CD14-positive monocyte (primary cell): Measurements from ENCODE around the gene SCN10A. TPM values are rescaled to one million over a fixed set of nuclear protein-coding genes. Genes with fewer than 3 reads are reported as not detected.

Experiments
- DNase-seq, 3 donors: peaks; one replicate each; pipeline ENCODE4 v3.0.0-alpha.2; 2011 to 2022
- H2AFZ ChIP-seq: 2 replicates; pipeline ENCODE4 v1.6.0; 2012; ENCODE audit warnings: mild to moderate bottlenecking, low read depth, low read length, inconsistent platforms; ENCODE audit not compliant: insufficient read depth, poor library complexity, severe bottlenecking
- H3K27ac ChIP-seq, 2 donors: 1 replicate in 1 of 2; 2 replicates in 1 of 2; pipeline ENCODE4 v1.5.1; 2012 to 2013; ENCODE audit warnings: low read length in 2 of 2, control low read depth in 1 of 2, inconsistent platforms in 1 of 2, low read depth in 1 of 2, mild to moderate bottlenecking in 1 of 2
- H3K27me3 ChIP-seq, 2 donors: one replicate each; pipeline versions ENCODE4 v1.6.0 to v1.6.1; 2011 to 2013; ENCODE audit warnings: low read length in 2 of 2; ENCODE audit not compliant: control insufficient read depth in 2 of 2, insufficient read depth in 2 of 2
- H3K36me3 ChIP-seq, 2 donors: replicated peaks in 1 of 2; 1 replicate in 1 of 2; 2 replicates in 1 of 2; pipeline versions ENCODE4 v1.5.1 to v1.6.1; 2012 to 2013; ENCODE audit warnings: low read length in 2 of 2, control low read depth in 1 of 2, inconsistent platforms in 1 of 2, mild to moderate bottlenecking in 1 of 2; ENCODE audit not compliant: insufficient read depth in 2 of 2, control insufficient read depth in 1 of 2
- H3K4me1 ChIP-seq, 2 donors: 1 replicate in 1 of 2; 2 replicates in 1 of 2; pipeline versions ENCODE4 v1.5.1 to v1.6.1; 2012 to 2013; ENCODE audit warnings: low read length in 2 of 2, control low read depth in 1 of 2, inconsistent platforms in 1 of 2, mild to moderate bottlenecking in 1 of 2, moderate library complexity in 1 of 2; ENCODE audit not compliant: insufficient read depth in 2 of 2, control insufficient read depth in 1 of 2
- H3K4me2 ChIP-seq: replicated peaks from 2 replicates; pipeline ENCODE3; 2012; ENCODE audit warnings: low read length, moderate library complexity, mild to moderate bottlenecking; ENCODE audit not compliant: poor library complexity, severe bottlenecking; ENCODE audit errors: extremely low read depth
- H3K4me3 ChIP-seq, 3 experiments: fragments of 200-600 bp in 1 of 3; sonication (generic) in 1 of 3; replicated peaks in 1 of 3; 1 replicate in 2 of 3; 2 replicates in 1 of 3; pipeline ENCODE4 v1.5.1; 2011 to 2013; ENCODE audit warnings: low read length in 3 of 3, mild to moderate bottlenecking in 3 of 3, control low read depth in 2 of 3, low read depth in 2 of 3, inconsistent platforms in 1 of 3, moderate library complexity in 1 of 3
- H3K79me2 ChIP-seq: 2 replicates; pipeline ENCODE4 v1.6.0; 2012; ENCODE audit warnings: mild to moderate bottlenecking, control low read depth, inconsistent platforms, low read length, moderate library complexity; ENCODE audit not compliant: insufficient read depth
- H3K9ac ChIP-seq: 2 replicates; pipeline ENCODE4 v1.6.0; 2017; ENCODE audit warnings: low read length, mild to moderate bottlenecking; ENCODE audit not compliant: insufficient read depth, poor library complexity, severe bottlenecking
- H3K9me3 ChIP-seq, 2 donors: replicated peaks in 1 of 2; 1 replicate in 1 of 2; 2 replicates in 1 of 2; pipeline versions ENCODE4 v1.5.1 to v1.6.1; 2012 to 2013; ENCODE audit warnings: low read length in 2 of 2, control low read depth in 1 of 2; ENCODE audit not compliant: control insufficient read depth in 1 of 2, insufficient read depth in 1 of 2
- H4K20me1 ChIP-seq: 2 replicates; pipeline ENCODE4 v1.6.0; 2012; ENCODE audit warnings: mild to moderate bottlenecking, low read length, control low read depth, moderate library complexity; ENCODE audit not compliant: insufficient read depth
- H3K27ac Mint-ChIP-seq, 7 donors: one replicate each; pipeline ENCODE4 v1.8.0; 2020; ENCODE audit warnings: mild to moderate bottlenecking in 7 of 7, mixed read lengths in 7 of 7, moderate library complexity in 6 of 7, inconsistent platforms in 2 of 7
- H3K27me3 Mint-ChIP-seq, 3 donors: one replicate each; pipeline ENCODE4 v1.8.0; 2021 to 2022; ENCODE audit warnings: low read depth in 3 of 3, mild to moderate bottlenecking in 3 of 3, mixed read lengths in 3 of 3, moderate library complexity in 3 of 3, inconsistent platforms in 1 of 3
- H3K36me3 Mint-ChIP-seq, 2 donors: one replicate each; pipeline ENCODE4 v1.8.0; 2020; ENCODE audit warnings: mixed read lengths in 2 of 2, inconsistent platforms in 1 of 2, mild to moderate bottlenecking in 1 of 2
- H3K4me1 Mint-ChIP-seq: one replicate; pipeline ENCODE4 v1.8.0; 2020; ENCODE audit warnings: mild to moderate bottlenecking, mixed read lengths
- H3K4me3 Mint-ChIP-seq, 2 donors: one replicate each; pipeline ENCODE4 v1.8.0; 2020; ENCODE audit warnings: mild to moderate bottlenecking in 2 of 2, mixed read lengths in 2 of 2, moderate library complexity in 1 of 2
- H3K9me3 Mint-ChIP-seq, 7 donors: one replicate each; pipeline ENCODE4 v1.8.0; 2020 to 2022; ENCODE audit warnings: mixed read lengths in 7 of 7, mild to moderate bottlenecking in 6 of 7, moderate library complexity in 6 of 7, inconsistent platforms in 2 of 7
- WGBS: methylation state at CpG from one replicate; pipeline ENCODE4 v1.1.5; 2013; ENCODE audit warnings: missing lambda C conversion rate; ENCODE audit not compliant: insufficient coverage; 5-methylcytosine and 5-hydroxymethylcytosine counted together
- intact Hi-C, 2 donors: fragments of 100-400 bp; cut with micrococcal nuclease; formaldehyde crosslinking; loops; one replicate each; pipeline versions ENCODE4 v1.15.0 to v1.15.1; 2023
- polyA plus RNA-seq, 3 donors: library from polyadenylated mRNA; depleted of rRNA in 1 of 3; unstranded in 2 of 3; stranded (reverse) in 1 of 3; fragments of 300-500 nt in 2 of 3; fragments of >200 nt in 1 of 3; fragmentation: Illumina TruSeq in 2 of 3; gene quantifications; 1 replicate in 2 of 3; 2 replicates in 1 of 3; pipeline ENCODE4 v1.2.3, GENCODE V29; 2012 to 2021
- TF ChIP-seq, protein P1 (sequence below): fragments of 200-600 bp; IDR thresholded peaks from one replicate; pipeline ENCODE4 v1.8.0; 2022; ENCODE audit warnings: antibody characterized with exemption, mild to moderate bottlenecking

The SCN10A gene
- polyA plus RNA-seq, 3 donors: not detected

DNA sequence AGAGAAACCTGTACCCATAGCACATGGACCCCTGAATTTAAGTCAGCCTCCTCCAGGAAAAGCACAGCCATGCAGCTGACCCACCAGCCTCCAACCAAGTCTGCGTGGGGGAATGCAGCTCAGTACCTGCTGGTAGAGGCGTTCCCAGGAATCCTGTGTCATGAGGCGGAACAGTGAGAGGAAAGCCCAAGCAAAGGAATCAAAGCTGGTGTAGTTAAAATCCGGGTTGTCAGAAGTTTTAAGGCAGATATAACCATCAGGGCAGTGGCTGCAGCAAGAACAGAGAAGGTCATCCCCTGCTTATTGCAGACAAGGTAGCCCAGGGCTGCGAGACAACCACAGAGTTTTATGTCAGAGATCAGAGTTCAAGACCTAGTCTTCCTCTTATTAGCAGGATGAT, 59.1 kb downstream of the SCN10A start:
- Mint-ChIP-seq H3K9me3 (peaks cover 0 to 3% (median 2%) of the 10 kb centered on the region in 7 donors), H3K4me1 (no peaks in the 10 kb centered on the region), H3K4me3 (no peak overlapping the region), H3K27me3 (peaks cover 1 to 9% (median 2%) of the 10 kb centered on the region in 3 donors), H3K27ac (no peak overlapping the region), H3K36me3 (no peaks in the 10 kb centered on the region)
- no peaks in the 10 kb centered on the region for H3K27me3 ChIP-seq
- H3K79me2 ChIP-seq: no peaks in the 10 kb centered on the region
- H2AFZ ChIP-seq: no peak overlapping the region
- no peak overlapping the region for H3K4me3 ChIP-seq
- H3K36me3 ChIP-seq: no peaks in the 10 kb centered on the region
- intact Hi-C loops: loop anchor here in 1 of 2 donors (10.0 kb wide), 1 partner anchor 1912 kb away; no protein-coding TSS in a partner anchor
- H4K20me1 ChIP-seq: no peaks in the 10 kb centered on the region
- no peak overlapping the region for H3K27ac ChIP-seq
- TF ChIP-seq, protein P1, sequence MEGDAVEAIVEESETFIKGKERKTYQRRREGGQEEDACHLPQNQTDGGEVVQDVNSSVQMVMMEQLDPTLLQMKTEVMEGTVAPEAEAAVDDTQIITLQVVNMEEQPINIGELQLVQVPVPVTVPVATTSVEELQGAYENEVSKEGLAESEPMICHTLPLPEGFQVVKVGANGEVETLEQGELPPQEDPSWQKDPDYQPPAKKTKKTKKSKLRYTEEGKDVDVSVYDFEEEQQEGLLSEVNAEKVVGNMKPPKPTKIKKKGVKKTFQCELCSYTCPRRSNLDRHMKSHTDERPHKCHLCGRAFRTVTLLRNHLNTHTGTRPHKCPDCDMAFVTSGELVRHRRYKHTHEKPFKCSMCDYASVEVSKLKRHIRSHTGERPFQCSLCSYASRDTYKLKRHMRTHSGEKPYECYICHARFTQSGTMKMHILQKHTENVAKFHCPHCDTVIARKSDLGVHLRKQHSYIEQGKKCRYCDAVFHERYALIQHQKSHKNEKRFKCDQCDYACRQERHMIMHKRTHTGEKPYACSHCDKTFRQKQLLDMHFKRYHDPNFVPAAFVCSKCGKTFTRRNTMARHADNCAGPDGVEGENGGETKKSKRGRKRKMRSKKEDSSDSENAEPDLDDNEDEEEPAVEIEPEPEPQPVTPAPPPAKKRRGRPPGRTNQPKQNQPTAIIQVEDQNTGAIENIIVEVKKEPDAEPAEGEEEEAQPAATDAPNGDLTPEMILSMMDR: no peak
- no peaks in the 10 kb centered on the region for H3K9me3 ChIP-seq
- no peak for DNase-seq
- WGBS: 81% methylated on average over 5 of the region's 5 CpGs
- no peak overlapping the region for H3K9ac ChIP-seq
- H3K4me2 ChIP-seq: no peak overlapping the region
- H3K4me1 ChIP-seq: no peaks in the 10 kb centered on the region

DNA sequence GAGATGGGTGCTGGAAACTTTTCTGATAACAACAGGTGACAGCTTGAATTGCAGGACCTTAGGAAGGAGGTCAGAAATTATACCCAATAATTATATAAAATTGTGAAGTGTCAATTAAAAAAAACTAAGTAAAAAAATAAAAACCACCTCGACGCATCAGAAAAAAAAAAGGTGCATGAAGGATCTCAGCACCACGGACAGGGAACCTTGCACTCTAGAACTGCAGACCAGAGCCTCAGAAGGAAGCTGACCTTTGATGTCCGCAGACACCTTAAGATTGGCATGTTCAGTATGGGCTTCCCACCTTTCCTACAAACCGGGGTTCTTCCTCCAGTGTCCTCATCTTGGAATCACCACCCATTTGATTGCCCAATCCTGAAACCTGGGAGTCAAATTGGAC, 60.9 kb downstream of the SCN10A start:
- H3K4me3 ChIP-seq: no peak overlapping the region
- no peak overlapping the region for H3K27ac Mint-ChIP-seq
- no peak overlapping the region for H3K4me3 Mint-ChIP-seq
- intact Hi-C loops: loop anchor here in 1 of 2 donors (10.0 kb wide), 1 partner anchor 1910 kb away; no protein-coding TSS in a partner anchor
- H3K36me3 Mint-ChIP-seq: no peaks in the 10 kb centered on the region
- H2AFZ ChIP-seq: no peak overlapping the region
- H3K79me2 ChIP-seq: no peaks in the 10 kb centered on the region
- peaks cover 1 to 5% (median 3%) of the 10 kb centered on the region in 3 donors for H3K27me3 Mint-ChIP-seq
- no peaks in the 10 kb centered on the region for H4K20me1 ChIP-seq
- no peaks in the 10 kb centered on the region for H3K4me1 ChIP-seq
- no peaks in the 10 kb centered on the region for H3K4me1 Mint-ChIP-seq
- no peak for DNase-seq
- H3K4me2 ChIP-seq: no peak overlapping the region
- H3K9ac ChIP-seq: no peak overlapping the region
- 55% methylated on average over 5 of the region's 5 CpGs for WGBS
- H3K36me3 ChIP-seq: no peaks in the 10 kb centered on the region
- peaks cover 0 to 2% (median 0%) of the 10 kb centered on the region in 7 donors for H3K9me3 Mint-ChIP-seq
- TF ChIP-seq, protein P1: no peak
- no peaks in the 10 kb centered on the region for H3K9me3 ChIP-seq
- no peaks in the 10 kb centered on the region for H3K27me3 ChIP-seq
- H3K27ac ChIP-seq: no peak overlapping the region
